K562 (cell line): ENCODE measurements around the gene GNB2. TPM values are rescaled to one million over a fixed set of nuclear protein-coding genes. Genes with fewer than 3 reads are reported as not detected.

Experiments used
- CREM ChIP-seq: IDR thresholded peaks from 2 replicates; pipeline ENCODE4 v1.6.1; 2014; ENCODE audit warnings: antibody characterized with exemption, low read depth
- E2F3 ChIP-seq: fragments of 250-450 bp; sonication (Bioruptor Pico); IDR thresholded peaks from 2 replicates; pipeline ENCODE4 v1.4.0; 2020; ENCODE audit warnings: mild to moderate bottlenecking
- GATA2 ChIP-seq: sonication (generic); formaldehyde crosslinking; IDR thresholded peaks from 2 replicates; pipeline ENCODE4 v1.4.0; 2020; ENCODE audit warnings: mild to moderate bottlenecking, missing genetic modification reagents
- HOXB6 ChIP-seq: fragments of 250-450 bp; sonication (Bioruptor Pico); IDR thresholded peaks from 2 replicates; pipeline ENCODE4 v1.5.1; 2022; ENCODE audit warnings: mild to moderate bottlenecking, borderline replicate concordance
- KAT2B ChIP-seq: IDR thresholded peaks from one replicate; pipeline ENCODE4 v1.6.1; 2012; ENCODE audit warnings: low read depth, mild to moderate bottlenecking, control low read depth, inconsistent platforms, low read length, moderate library complexity
- KDM5B ChIP-seq: fragments of 200-600 bp; sonication (generic); IDR thresholded peaks from 2 replicates; pipeline ENCODE4 v1.6.1; 2012; ENCODE audit warnings: low read depth, mild to moderate bottlenecking, moderate library complexity, low read length, control low read depth, inconsistent platforms; ENCODE audit not compliant: insufficient replicate concordance
- LARP7 ChIP-seq: fragments of 450-650 bp; IDR thresholded peaks from 2 replicates; pipeline ENCODE4 v1.6.1; 2016
- MCM3 ChIP-seq: fragments of 450-650 bp; IDR thresholded peaks from 2 replicates; pipeline ENCODE4 v1.6.1; 2016
- MTA3 ChIP-seq: fragments of 450-650 bp; formaldehyde crosslinking; IDR thresholded peaks from 2 replicates; pipeline ENCODE4 v1.6.1; 2017; ENCODE audit warnings: mild to moderate bottlenecking, borderline replicate concordance
- PHB ChIP-seq: fragments of 250-450 bp; sonication (Bioruptor Pico); IDR thresholded peaks from 2 replicates; pipeline ENCODE4 v1.5.0; 2021
- POLR2A ChIP-seq: fragments of 450-650 bp; conservative IDR thresholded peaks from 2 replicates; pipeline ENCODE4 v1.6.1; 2016
- POLR3A ChIP-seq: IDR thresholded peaks from 2 replicates; pipeline ENCODE4 v1.6.1; 2011; ENCODE audit warnings: borderline replicate concordance, mild to moderate bottlenecking, moderate library complexity; ENCODE audit not compliant: insufficient read length, insufficient read depth; ENCODE audit errors: extremely low read depth
- RBBP5 ChIP-seq: fragments of 200-600 bp; sonication (generic); IDR thresholded peaks from 2 replicates; pipeline ENCODE4 v1.6.1; 2012; ENCODE audit warnings: borderline replicate concordance, mild to moderate bottlenecking, low read length, control low read depth, inconsistent platforms; ENCODE audit not compliant: insufficient read depth, poor library complexity, severe bottlenecking
- SIN3B ChIP-seq: fragments of 450-650 bp; IDR thresholded peaks from 2 replicates; pipeline ENCODE4 v1.6.1; 2017; ENCODE audit warnings: low read depth, mild to moderate bottlenecking, moderate library complexity
- SMARCA5 ChIP-seq: fragments of 450-650 bp; IDR thresholded peaks from 2 replicates; pipeline ENCODE4 v1.6.1; 2016
- TBL1XR1 ChIP-seq, 2 experiments: IDR thresholded peaks; 2 replicates each; pipeline ENCODE4 v1.6.1; 2012; ENCODE audit warnings: improper control_type of control experiment in 2 of 2, low read length in 2 of 2, mild to moderate bottlenecking in 1 of 2
- TRIM24 ChIP-seq, 2 experiments: fragments of 450-650 bp; IDR thresholded peaks; 2 replicates each; pipeline ENCODE4 v1.6.1; 2016
- ZNF23 ChIP-seq: fragments of 250-450 bp; sonication (Bioruptor Pico); IDR thresholded peaks from 2 replicates; pipeline ENCODE4 v1.4.0; 2020; ENCODE audit warnings: mild to moderate bottlenecking
- ZNF408 ChIP-seq: fragments of 250-450 bp; sonication (Bioruptor Pico); IDR thresholded peaks from 2 replicates; pipeline ENCODE4 v1.4.0; 2020; ENCODE audit warnings: low read depth, mild to moderate bottlenecking, moderate library complexity
- ZNF431 ChIP-seq: sonication (generic); formaldehyde crosslinking; IDR thresholded peaks from 2 replicates; pipeline ENCODE4 v1.8.0; 2022; ENCODE audit warnings: mild to moderate bottlenecking, missing genetic modification reagents
- ZNF507 ChIP-seq: conservative IDR thresholded peaks from 2 replicates; pipeline ENCODE4 v1.6.1; 2017; ENCODE audit warnings: missing genetic modification characterization, missing compliant biosample characterization
- ZNF551 ChIP-seq: fragments of 250-450 bp; sonication (Bioruptor Pico); IDR thresholded peaks from 2 replicates; pipeline ENCODE4 v1.5.0; 2021; ENCODE audit warnings: mild to moderate bottlenecking, moderate library complexity
- ZNF77 ChIP-seq: fragments of 250-450 bp; sonication (Bioruptor Pico); IDR thresholded peaks from 2 replicates; pipeline ENCODE4 v1.5.0; 2020
- polyA plus RNA-seq, 8 experiments: library from polyadenylated mRNA; depleted of rRNA in 4 of 8; stranded (reverse) in 5 of 8; unstranded in 3 of 8; fragments of >200 nt; fragmentation: Nextera tagmentation in 2 of 8; fragmentation: Illumina TruSeq in 1 of 8; extraction: Ambion mirVana in 2 of 8; extraction: Trizol in 1 of 8; gene quantifications; 2 replicates each; pipeline versions ENCODE4 v1.2.1 to v1.2.3, GENCODE V29; 2011 to 2014; ENCODE audit warnings: inconsistent platforms in 1 of 8, missing spikeins in 1 of 8
- total RNA-seq, 7 experiments: library from RNA; depleted of rRNA in 6 of 7; stranded (reverse); fragments of >200 nt in 6 of 7; fragmentation: Illumina TruSeq in 2 of 7; extraction: Trizol in 2 of 7; gene quantifications; 2 replicates each; pipeline versions ENCODE4 v1.2.1 to v1.2.3, GENCODE V29; 2011 to 2021; ENCODE audit warnings: low replicate concordance in 1 of 7
- TF ChIP-seq, protein P1 (sequence below): sonication (generic); formaldehyde crosslinking; IDR thresholded peaks from 2 replicates; pipeline ENCODE4 v1.9.0; 2022; ENCODE audit warnings: mild to moderate bottlenecking, missing genetic modification reagents
- TF ChIP-seq, protein P2 (sequence below): IDR thresholded peaks from 3 replicates; pipeline ENCODE4 v1.6.1; 2011; ENCODE audit warnings: borderline replicate concordance, mild to moderate bottlenecking, moderate library complexity; ENCODE audit not compliant: insufficient read length; ENCODE audit errors: extremely low read depth
- TF ChIP-seq, protein P3 (sequence below): sonication (generic); formaldehyde crosslinking; IDR thresholded peaks from 2 replicates; pipeline ENCODE4 v1.8.0; 2022; ENCODE audit warnings: mild to moderate bottlenecking, missing genetic modification reagents

GNB2 gene
- total and polyA plus RNA-seq, 9 of the 15 experiments (the other 6 are each of a cell fraction or from before 2014, with no cell fraction given): 0.65 to 320 (median 104) TPM

DNA sequence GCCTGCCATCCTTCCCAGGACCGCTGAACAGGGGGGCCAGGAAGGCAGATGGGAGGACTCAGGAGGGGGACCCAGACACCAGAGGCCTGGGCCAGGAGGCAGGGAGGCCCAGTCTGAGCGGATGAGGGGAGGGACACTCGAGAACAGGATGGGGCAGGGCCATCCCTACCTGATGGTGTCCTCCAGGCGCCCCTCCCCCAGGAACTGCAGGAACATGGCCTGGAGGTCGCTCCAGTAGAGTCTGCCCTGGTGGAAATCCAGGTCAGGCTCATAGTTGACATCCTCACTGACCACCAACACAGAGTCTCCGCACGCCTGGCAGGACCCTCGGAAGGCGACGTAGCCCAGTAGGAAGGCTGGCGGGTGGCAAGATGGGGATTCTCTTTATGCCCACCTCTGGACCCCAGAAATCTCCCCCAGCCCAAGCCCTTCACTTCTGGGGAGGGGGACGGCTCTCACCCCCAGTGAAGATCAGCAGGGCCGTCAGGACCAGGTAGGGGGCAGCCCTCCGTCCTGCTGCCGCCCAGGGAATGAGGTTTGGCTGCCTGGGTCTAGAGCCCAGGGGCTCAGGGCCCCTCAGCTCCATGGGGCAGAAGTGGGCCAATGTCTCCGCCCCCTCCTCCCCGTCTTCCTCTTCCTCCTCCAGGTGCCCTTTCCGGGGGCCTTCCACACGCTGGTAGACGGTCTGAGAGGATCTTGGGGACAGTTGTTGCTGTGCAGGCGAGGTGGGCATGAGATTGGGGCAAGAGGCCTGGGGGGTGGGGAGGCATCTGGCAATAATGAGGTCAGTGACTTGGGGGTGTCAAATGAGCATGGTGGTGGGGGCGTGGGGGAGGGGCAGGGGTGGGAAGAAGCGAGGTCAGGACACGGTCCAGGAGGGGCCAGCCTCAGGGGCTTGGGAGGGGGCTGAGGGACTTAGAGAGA lies 32.8 kb upstream of the GNB2 start (continued):
- TF ChIP-seq ZNF408 (CRISPR knock-in tag) (no peak), MTA3 (0 out of 2 replicates have a peak, but pooled peaks have one; percentile 33), MCM3 (no peak), PHB (0 out of 2 replicates have a peak, but pooled peaks have one; percentile 24), ZNF507 (tag) (no peak), POLR3A (no peak), POLR2A (peak; percentile 59), ZNF551 (no peak), ZNF77 (CRISPR knock-in tag) (no peak), ZNF23 (CRISPR knock-in tag) (0 out of 2 replicates have a peak, but pooled peaks have one; percentile 13), SMARCA5 (no peak), KDM5B (peak; percentile 16), KAT2B (no peak), GATA2 (CRISPR knock-in tag) (no peak), ZNF431 (CRISPR knock-in tag) (no peak), TRIM24 (IDR thresholded peaks at IDR 0.05) (no peak), HOXB6 (no peak), LARP7 (no peak), SIN3B (no peak), RBBP5 (peak; percentile 34), TBL1XR1 (IDR thresholded peaks at IDR 0.05; ENCODE audit: low read length in 2 of 2) (no peak), CREM (0 out of 2 replicates have a peak, but pooled peaks have one; percentile 1), E2F3 (no peak)
- TF ChIP-seq, protein P1, sequence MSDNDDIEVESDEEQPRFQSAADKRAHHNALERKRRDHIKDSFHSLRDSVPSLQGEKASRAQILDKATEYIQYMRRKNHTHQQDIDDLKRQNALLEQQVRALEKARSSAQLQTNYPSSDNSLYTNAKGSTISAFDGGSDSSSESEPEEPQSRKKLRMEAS (CRISPR knock-in tag): no peak
- TF ChIP-seq, protein P2, sequence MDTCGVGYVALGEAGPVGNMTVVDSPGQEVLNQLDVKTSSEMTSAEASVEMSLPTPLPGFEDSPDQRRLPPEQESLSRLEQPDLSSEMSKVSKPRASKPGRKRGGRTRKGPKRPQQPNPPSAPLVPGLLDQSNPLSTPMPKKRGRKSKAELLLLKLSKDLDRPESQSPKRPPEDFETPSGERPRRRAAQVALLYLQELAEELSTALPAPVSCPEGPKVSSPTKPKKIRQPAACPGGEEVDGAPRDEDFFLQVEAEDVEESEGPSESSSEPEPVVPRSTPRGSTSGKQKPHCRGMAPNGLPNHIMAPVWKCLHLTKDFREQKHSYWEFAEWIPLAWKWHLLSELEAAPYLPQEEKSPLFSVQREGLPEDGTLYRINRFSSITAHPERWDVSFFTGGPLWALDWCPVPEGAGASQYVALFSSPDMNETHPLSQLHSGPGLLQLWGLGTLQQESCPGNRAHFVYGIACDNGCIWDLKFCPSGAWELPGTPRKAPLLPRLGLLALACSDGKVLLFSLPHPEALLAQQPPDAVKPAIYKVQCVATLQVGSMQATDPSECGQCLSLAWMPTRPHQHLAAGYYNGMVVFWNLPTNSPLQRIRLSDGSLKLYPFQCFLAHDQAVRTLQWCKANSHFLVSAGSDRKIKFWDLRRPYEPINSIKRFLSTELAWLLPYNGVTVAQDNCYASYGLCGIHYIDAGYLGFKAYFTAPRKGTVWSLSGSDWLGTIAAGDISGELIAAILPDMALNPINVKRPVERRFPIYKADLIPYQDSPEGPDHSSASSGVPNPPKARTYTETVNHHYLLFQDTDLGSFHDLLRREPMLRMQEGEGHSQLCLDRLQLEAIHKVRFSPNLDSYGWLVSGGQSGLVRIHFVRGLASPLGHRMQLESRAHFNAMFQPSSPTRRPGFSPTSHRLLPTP: no peak
- TF ChIP-seq, protein P3, sequence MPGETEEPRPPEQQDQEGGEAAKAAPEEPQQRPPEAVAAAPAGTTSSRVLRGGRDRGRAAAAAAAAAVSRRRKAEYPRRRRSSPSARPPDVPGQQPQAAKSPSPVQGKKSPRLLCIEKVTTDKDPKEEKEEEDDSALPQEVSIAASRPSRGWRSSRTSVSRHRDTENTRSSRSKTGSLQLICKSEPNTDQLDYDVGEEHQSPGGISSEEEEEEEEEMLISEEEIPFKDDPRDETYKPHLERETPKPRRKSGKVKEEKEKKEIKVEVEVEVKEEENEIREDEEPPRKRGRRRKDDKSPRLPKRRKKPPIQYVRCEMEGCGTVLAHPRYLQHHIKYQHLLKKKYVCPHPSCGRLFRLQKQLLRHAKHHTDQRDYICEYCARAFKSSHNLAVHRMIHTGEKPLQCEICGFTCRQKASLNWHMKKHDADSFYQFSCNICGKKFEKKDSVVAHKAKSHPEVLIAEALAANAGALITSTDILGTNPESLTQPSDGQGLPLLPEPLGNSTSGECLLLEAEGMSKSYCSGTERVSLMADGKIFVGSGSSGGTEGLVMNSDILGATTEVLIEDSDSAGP (CRISPR knock-in tag): 0 out of 2 replicates have a peak, but pooled peaks have one; percentile 58
